ENCODE measurements around the gene UFC1.

UFC1 gene

DNA sequence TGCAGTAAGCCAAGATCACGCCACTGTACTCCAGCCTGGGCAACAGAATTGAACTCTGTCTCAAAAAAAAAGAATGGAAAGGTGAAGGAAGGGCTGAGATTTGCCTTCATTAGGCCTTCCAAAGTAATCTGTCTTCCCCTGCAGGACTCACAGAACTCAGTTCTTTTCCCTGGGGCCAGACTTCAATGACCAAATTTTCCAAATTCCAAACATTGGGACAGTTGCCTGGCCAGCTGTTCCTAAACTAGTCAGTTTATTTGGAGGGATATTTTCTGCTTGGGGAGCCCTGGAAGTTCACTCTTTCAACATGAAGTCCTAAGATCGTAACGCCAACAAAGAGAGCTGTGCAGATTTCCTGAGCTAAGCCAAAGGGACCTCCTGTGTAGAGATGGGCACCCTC is 15.9 kb upstream of the UFC1 start:
- no peak for FAIRE-seq

DNA sequence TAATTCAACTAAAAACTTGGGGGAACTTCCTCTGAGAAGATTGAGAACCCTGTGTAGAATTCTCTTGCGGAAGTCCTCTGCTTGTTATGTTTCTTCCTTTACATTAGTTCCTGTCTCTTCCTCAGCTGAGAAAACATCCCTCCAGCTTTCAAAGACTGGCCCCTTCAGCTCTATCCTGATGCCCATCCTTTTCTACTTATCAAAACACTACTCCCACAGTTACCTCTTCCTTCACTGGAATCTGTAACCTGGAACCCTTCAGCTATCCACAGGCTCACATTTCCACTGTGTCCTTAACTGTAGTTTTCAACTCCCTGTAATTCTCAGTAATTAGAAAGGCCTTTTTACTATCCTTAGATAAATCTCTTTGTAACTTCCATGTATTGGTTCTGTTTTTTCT is 15.3 kb upstream of the UFC1 start:
- no peak for FAIRE-seq

DNA sequence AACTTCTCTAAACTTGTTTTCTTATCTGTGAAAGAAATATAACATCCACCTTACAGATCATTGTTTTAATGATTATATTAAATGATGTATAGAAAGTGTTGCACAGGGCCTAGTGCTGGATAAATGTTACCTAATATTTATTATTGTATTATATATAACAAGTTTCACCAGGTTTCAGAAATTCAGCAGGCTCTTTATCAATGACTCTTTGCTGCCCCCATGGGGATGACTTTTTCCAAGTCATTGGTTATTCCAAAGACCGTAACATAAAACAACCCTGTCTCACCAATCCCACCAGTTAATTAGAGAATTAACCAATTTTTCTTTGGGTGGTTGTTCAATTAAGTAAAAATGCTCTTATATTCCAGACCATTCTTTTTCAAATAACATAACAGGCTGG is 14.0 kb upstream of the UFC1 start:
- peak; percentile 66 for FAIRE-seq

DNA sequence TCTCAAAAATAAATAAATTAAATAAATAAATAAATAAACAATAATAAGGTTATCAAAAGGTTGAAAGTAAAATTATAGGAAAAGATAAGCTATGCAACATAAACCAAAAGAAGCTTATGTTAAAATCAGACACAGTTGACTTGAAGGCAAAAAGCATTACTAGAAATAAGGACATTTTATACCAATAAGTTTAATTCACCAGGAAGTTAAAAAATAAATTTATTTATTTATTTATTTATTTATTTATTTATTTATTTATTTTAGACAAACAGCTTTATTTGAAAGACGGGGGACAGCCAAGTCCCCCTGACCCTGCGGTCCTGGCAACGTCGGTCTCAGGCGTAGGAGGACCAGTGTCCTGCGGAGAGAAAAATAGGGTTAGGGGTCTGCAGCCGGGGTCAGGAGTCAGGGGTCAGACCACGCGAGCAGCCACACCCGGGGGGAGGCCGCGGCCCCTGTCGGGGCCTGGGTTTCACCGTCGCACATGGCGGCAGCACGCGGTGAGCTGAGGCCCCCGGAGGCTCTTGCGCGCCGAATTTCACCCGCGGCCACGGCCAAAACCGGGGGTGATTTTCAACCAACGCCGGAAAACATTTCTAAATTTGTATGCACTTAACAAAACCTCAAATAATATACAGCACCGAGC is 12.9 kb upstream of the UFC1 start:
- no peak for FAIRE-seq

DNA sequence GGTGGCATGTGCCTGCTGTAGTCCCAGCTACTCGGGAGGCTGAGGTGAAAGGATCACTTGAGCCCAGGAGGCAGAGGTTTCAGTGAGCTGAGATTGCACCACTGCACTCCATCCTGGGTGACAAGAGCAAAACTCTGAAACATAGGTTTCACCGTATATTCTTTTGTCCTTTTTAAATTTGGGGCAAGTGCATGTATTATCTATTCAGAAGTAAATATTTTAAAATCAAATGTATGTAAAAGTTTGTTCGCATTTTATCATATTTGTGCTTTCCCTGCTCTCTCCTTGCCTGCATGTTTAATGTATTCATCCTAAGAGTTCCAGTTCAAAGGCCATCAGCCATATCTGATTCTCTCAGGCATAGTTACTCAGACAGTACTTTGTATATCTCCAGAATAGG is 7.9 kb upstream of the UFC1 start:
- FAIRE-seq = no peak

DNA sequence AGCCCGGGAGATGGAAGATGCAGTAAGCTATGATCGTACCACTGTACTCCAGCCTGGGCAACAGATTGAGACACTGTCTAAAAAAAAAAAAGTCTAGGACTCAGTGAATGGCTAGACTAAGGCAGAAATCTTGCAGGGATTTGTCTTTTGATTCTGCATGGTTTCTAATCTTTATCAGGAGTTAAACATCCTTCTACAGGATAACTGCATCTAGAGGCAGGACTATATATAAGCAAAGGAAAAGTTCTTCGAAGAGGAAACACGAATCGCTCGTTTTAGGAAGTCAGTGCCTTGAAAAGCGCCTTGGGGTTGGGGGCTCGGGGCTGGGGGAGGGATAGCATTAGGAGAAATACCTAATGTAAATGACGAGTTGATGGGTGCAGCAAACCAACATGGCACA is 602 bp upstream of the UFC1 start:
- no peak for FAIRE-seq

DNA sequence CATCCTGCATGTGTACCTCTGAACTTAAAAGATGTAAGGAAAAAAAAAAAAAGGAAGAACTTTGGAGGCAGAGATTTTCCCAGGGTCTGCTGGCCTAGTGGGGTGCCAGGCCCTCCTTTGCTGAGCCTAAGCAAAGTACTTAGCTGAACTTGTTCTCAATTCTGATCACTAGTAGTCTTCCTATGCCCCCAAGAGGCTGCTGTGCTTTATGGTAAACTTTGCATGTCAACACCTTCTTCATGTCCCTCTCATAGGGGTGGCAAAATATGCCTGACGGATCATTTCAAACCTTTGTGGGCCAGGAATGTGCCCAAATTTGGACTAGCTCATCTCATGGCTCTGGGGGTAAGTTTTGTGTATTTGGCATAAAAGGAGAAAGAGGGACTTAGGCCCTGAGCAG is 4.1 kb downstream of the UFC1 start:
- FAIRE-seq = no peak

DNA sequence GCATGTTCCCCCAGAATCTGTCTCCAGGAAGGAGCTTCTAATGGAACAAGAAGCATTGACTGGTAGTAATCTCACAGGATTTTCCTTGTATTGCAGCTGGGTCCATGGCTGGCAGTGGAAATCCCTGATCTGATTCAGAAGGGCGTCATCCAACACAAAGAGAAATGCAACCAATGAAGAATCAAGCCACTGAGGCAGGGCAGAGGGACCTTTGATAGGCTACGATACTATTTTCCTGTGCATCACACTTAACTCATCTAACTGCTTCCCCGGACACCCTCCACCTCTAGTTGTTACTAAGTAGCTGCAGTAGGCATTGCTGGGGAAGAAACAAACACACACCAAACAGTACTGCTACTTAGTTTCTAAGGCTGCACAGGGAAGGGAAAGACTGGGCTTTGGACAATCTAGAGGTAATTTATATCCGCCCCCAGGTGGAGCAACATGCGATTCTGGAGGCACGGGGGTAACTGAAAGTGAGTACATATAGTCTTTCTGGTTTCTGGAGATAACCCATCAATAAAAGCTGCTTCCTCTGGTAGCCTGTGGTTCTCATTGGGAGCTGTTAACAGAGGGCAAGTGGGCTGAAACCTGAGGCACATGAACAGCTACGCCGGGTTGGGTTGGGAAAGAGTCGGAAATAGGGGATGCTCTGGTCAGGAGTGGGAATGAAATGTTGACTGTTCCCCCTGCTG is 4.7 kb downstream of the UFC1 start:
- no peak for FAIRE-seq

DNA sequence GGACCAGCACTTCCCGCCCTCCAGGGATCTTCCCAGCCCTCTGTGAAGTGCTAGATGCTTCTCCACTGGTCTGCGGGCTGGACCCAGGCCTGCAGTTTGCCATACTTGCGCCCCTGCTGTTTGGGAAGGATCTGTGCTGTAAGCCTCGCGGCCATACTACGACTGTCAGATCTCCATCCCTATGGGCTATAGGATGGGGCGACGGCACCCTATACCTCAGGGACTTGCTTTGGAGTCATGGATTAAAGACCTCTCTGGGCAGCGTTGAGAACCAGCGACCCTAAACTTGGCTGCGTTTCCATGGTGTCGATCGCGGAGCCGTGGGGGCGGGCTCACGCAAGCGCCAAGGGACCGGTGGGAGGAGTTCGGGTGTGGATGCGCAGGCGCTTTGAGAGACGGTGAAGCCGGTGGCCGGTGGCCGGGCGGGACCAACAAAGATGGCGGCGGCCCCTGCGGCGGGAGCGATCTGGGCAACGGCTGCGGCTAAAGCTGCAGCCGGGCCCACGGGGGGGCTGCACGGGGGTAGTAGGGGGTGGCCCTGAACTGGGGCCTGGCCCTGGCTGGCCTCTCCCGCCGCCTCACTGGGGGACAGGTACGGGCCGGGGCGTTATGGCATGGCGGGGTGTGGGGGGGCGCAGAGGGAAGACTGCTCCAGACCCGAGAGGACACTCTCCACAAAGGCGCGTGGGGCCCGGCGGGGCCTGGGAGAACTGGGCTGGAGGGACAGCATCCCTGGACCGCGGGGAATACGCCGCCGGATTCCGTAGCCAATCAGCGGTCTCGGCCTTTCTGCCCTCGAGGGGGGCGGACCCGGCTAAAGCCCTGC is 5.5 kb downstream of the UFC1 start, which contains the start of gene USP21:
USP21 (plus strand) TSS at position 414 of the 826 bp plus-strand sequence. CDS start 1,141 bp downstream, outside the sequence.
- FAIRE-seq = no peak

DNA sequence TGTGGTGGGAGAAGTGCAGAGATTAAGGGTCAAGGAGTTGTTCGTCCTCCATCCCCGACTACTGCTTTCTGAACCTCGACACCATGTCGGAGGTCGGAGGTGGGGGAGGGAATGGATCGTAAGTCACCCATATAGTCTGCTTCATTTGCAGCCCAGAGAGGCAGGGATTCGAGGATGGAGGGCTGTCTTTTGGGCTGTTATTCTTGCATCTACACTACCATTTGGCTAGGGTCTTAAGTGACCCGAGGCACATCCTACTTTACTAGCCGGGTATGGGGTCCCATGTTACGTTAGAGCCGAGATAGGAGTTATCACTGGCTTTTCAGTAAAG is 6.1 kb downstream of the UFC1 start:
- FAIRE-seq = no peak

DNA sequence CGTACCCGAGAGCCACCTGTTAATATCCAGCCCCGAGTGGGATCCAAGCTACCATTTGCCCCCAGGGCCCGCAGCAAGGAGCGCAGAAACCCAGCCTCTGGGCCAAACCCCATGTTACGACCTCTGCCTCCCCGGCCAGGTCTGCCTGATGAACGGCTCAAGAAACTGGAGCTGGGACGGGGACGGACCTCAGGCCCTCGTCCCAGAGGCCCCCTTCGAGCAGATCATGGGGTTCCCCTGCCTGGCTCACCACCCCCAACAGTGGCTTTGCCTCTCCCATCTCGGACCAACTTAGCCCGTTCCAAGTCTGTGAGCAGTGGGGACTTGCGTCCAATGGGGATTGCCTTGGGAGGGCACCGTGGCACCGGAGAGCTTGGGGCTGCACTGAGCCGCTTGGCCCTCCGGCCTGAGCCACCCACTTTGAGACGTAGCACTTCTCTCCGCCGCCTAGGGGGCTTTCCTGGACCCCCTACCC is 6.9 kb downstream of the UFC1 start:
- FAIRE-seq = no peak

DNA sequence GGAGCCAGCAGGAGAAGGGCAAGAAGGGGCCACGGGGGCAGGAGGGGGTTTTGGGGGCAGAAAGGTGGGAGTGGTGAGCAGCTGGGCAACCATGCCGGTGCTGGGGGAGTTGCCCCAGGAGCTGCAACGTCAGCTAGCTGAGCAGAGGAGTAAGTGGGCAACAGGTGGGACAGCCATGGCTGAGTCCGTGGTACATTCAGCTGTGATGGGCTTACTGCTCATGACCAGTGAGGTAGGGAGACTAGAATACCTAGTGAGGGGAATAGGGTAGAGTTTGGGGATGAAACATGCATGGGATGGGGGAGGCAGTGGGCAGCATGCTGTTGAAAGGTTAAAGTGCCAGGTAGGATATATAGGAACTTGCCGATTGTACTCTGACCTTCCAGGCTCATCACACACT is 7.9 kb downstream of the UFC1 start:
- FAIRE-seq = no peak

DNA sequence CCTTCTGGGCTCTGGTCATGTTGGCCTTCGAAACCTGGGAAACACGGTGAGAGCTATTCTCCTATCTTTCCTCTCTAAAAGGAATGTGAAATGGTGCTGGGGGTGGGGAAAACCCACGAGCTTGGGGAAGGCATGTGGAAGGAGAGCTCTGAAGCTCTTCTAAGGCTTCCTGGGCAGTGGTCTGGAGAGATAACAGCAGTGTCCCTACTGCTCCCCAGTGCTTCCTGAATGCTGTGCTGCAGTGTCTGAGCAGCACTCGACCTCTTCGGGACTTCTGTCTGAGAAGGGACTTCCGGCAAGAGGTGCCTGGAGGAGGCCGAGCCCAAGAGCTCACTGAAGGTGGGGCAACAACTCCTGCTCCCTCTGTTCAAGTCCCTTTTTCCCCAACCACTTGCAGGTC is 8.3 kb downstream of the UFC1 start:
- no peak for FAIRE-seq

DNA sequence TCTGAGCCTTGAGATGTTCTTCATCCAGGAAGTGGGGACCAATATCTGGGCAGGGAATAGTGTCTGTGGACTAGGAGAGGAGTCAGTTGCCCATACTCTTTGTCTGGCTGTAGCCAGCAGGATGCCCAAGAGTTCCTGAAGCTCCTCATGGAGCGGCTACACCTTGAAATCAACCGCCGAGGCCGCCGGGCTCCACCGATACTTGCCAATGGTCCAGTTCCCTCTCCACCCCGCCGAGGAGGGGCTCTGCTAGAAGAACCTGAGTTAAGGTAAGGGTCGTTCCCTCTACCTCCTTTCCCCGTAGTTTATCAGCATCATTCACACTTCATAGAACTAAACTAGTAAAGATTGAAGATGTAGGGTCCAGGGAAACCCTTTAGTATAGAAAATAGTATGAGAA is 9.0 kb downstream of the UFC1 start:
- no peak for FAIRE-seq

DNA sequence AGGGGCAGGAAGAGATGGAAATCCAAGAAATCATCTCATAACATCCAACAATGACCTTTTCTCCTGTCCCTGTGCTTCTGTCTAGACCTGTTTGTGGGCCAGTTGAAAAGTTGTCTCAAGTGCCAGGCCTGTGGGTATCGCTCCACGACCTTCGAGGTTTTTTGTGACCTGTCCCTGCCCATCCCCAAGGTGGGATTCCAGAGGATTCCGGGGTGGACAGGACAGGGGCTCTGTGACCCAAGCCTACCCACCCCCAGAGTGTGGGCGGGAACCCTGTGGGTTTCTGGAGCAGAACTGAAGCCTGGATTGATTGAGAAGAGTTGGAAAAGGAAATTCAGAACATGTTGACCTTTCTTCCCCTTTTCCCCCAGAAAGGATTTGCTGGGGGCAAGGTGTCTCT is 10.0 kb downstream of the UFC1 start:
- no peak for FAIRE-seq

DNA sequence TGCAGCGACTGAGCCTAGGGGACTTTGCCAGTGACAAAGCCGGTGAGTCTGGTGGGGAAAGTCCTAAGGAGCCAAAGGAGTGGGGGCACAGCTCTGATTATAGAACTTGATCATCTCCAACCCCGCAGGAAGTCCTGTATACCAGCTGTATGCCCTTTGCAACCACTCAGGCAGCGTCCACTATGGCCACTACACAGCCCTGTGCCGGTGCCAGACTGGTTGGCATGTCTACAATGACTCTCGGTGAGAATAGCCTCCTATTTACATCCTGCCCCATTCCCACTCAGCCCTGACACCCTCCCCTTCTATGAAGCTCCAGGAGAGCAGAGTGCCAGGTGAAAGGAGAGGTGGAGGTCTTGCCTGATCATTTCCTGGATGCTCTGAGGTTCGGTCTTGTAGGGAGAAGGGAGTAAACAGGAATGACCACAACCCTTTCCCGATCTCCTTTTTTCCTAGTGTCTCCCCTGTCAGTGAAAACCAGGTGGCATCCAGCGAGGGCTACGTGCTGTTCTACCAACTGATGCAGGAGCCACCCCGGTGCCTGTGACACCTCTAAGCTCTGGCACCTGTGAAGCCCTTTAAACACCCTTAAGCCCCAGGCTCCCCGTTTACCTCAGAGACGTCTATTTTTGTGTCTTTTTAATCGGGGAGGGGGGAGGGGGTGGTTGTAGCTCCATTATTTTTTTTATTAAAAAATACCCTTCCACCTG is 11.3 kb downstream of the UFC1 start:
- no peak for FAIRE-seq

DNA sequence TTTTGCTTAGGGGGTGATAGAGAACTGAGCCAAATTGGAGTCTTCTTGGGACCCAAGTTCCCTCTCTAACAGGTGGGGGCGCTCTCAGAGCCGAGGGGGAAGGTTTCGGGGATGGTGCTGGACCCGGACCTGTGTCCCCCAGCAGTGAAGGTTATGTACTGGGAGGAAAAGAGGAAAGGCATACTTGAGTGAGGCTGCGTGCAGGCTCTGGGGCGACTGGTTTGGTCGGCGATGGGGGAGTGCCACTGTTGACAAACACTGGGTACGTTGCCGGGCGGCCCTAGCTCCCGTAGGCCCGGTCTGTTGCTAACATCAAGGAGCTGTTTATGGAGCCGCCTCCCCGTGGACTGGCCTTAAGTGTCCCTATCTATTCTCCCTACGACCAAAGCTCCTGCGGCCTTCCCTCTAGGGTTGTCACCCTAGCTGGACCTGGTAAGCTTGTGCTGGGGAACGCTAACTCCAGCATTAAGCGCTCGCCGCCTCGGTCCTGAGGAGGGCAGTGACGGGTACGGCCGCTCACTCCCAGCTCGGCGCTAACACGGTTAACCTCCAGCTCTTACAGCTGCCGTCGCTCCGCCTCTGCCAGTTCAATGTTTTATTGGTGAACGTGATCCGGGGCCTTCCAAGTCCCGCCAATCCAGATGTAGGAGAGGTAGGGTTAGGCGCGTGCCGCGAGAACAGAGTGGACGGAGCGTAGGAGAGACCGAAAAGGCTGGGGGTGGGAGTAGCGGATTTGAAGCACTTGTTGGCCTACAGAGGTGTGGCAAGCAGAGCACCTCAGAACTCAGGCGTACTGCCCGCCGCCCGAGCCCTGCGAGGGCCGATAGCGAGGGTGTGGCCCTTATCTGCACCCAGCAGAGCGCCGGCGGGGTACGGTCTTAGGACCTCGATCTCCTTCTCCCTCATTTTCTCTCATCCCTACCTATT is 12.2 kb downstream of the UFC1 start, which contains the start of gene PPOX:
PPOX (plus strand) TSS at position 685 of the 927 bp plus-strand sequence. CDS start 422 bp downstream, outside the sequence.
- FAIRE-seq = peak; percentile 72

DNA sequence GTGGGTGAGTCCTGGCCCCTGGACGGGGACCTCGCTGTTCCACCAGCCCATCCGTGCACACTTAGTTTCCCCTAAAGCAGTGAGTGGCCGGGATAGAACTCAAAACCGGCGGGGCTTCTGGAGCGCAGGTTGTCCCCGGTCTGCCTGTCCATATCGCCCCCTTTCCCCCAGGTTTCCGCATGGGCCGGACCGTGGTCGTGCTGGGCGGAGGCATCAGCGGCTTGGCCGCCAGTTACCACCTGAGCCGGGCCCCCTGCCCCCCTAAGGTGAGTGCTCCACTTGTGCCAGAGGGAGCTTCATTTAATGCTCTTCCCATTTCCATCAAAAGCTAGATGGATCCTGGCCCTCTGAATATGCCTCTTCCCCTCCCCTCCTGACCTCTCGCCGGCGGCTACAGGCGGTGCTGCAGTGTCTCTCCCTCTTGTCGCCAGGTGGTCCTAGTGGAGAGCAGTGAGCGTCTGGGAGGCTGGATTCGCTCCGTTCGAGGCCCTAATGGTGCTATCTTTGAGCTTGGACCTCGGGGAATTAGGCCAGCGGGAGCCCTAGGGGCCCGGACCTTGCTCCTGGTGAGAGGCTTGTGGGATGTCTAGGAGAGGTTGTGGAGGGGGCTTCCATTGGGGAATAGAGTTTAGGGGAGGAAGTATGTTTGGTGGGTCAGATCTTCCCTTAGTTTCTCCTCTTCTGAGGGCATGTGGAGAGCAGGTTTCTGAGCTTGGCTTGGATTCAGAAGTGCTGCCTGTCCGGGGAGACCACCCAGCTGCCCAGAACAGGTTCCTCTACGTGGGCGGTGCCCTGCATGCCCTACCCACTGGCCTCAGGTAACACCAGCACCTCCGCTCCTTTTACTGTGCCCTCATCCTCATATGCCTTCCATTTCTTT is 13.1 kb downstream of the UFC1 start:
- FAIRE-seq = no peak

DNA sequence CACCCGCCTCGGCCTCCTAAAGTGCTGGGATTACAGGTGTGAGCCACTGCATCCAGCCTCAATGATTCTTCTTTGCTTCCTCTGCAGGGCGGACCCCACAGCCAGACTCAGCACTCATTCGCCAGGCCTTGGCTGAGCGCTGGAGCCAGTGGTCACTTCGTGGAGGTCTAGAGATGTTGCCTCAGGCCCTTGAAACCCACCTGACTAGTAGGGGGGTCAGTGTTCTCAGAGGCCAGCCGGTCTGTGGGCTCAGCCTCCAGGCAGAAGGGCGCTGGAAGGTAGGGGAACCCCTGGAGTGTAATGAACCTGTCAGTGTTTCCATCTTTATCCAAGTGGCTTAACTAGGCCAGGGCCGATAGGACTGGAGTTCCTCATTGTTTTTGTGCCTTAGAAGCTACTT is 15.1 kb downstream of the UFC1 start:
- no peak for FAIRE-seq

DNA sequence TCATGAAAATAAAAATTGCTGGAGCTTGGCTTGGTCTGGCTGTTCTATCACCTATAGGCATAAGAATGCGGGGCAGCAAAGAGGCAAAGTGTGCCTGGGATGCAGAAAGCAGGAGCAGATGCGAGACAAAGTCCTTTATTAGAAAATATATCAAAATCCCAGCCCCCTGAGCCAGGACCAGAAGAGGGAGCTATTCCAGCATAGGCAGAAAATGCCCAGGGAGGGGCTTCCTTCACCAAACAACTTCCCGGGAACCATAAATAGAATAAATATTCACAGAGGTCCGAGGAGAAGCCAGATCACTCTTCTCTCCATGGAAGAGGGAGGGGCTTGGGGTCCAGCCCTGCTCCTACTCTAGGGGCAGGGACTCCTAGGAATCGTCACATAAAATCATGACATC is 17.4 kb downstream of the UFC1 start:
- FAIRE-seq = no peak

DNA sequence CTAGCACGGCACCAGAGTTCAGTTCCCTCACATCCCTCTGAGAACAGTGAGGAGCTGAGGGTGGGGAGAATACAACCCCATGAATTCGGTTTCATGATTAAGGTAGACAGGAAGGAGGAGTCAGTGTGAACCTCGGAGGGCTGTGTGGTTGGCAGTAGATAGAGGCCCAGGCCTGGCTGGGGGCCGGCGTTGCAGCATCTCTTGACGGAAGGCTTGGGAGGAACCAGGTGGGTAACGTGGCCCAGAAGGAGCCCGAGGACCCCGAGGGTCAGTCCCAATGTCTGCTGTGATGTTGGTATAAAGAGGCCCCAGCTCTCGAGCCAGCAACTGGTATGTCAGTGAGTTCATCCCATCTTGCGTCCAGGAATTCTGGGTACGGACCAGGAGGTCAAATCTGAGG is 17.9 kb downstream of the UFC1 start:
- FAIRE-seq = no peak
